Left lung (tissue), 10 donors: ENCODE measurements around the gene PAEP. TPM values are rescaled to one million over a fixed set of nuclear protein-coding genes. Genes with fewer than 3 reads are reported as not detected.

Source experiments
- ATAC-seq: fragments of 200-7000 bp; cut with Tn5 transposase; one replicate; pipeline ENCODE4 v1.9.1; 2020; ENCODE audit warnings: moderate library complexity
- DNase-seq, 4 donors: peaks; one replicate each; pipeline ENCODE4 v3.0.0-alpha.2; 2013 to 2020
- H3K27ac ChIP-seq, 2 donors: fragments of 200-600 bp; sonication (generic) in 1 of 2; one replicate each; pipeline versions ENCODE4 v1.5.0 to v1.8.0; 2020 to 2021
- H3K27me3 ChIP-seq, 2 donors: fragments of 200-600 bp; sonication (generic) in 1 of 2; one replicate each; pipeline versions ENCODE4 v1.5.0 to v1.8.0; 2020 to 2021
- H3K36me3 ChIP-seq, 2 donors: fragments of 200-600 bp; sonication (generic) in 1 of 2; one replicate each; pipeline versions ENCODE4 v1.5.0 to v1.8.0; 2020 to 2021
- H3K4me1 ChIP-seq, 2 donors: fragments of 200-600 bp; one replicate each; pipeline ENCODE4 v1.8.0; 2021
- H3K4me3 ChIP-seq, 2 donors: fragments of 200-600 bp; sonication (generic) in 1 of 2; one replicate each; pipeline versions ENCODE4 v1.5.0 to v1.8.0; 2020 to 2021; ENCODE audit warnings: mild to moderate bottlenecking in 1 of 2
- H3K9me3 ChIP-seq, 2 donors: fragments of 200-600 bp; sonication (generic) in 1 of 2; one replicate each; pipeline versions ENCODE4 v1.5.0 to v1.8.0; 2020 to 2021
- CTCF ChIP-seq, 2 donors: fragments of 200-600 bp; sonication (generic) in 1 of 2; IDR thresholded peaks; one replicate each; pipeline versions ENCODE4 v1.5.0 to v1.8.0; 2021; ENCODE audit warnings: antibody characterized with exemption in 2 of 2
- intact Hi-C, 2 donors: fragments of 100-400 bp; cut with DNase I; formaldehyde crosslinking; loops; one replicate each; pipeline versions ENCODE4 v1.11.2 to v1.14.2; 2022
- polyA plus RNA-seq, 6 donors: library from polyadenylated mRNA; unstranded; fragments of 120-200 nt; gene quantifications; one replicate each; pipeline ENCODE4 v1.2.1, GENCODE V29; 2013; ENCODE audit not compliant: insufficient read length in 6 of 6
- total RNA-seq, 2 donors: library from RNA; stranded (reverse); fragmentation: NEBNext Ultra II Directional; extraction: Animal tissue kit (Norgen Biotek cat#: 25700); gene quantifications; one replicate each; pipeline ENCODE4 v1.2.1, GENCODE V29; 2021
- donor health status: DM: no; HTN: yes; CAD: no.
- donor health status: DM: no; HTN: no; CAD: no.

The PAEP gene
- total and polyA plus RNA-seq, 8 donors = 0.39 to 4.2 TPM; not detected in 6

GRCh38 chr9:135514342-135515082, 47.0 kb upstream of the PAEP start:
- intact Hi-C loops = no loop called here
- Histone ChIP-seq H3K4me3 (no peak overlapping the region), H3K27me3 (peaks cover 0 to 31% of the 10 kb centered on the region in 2 donors), H3K36me3 (no peaks in the 10 kb centered on the region), H3K9me3 (no peaks in the 10 kb centered on the region), H3K27ac (no peak overlapping the region), H3K4me1 (no peaks in the 10 kb centered on the region)
- ATAC-seq (no peak), DNase-seq (peak in 1 of 4 donors; percentile 46)
- TF ChIP-seq CTCF (IDR thresholded peaks at IDR 0.05) = no peak

- Histone ChIP-seq H3K27me3 (peaks cover 0 to 31% of the 10 kb centered on the region in 2 donors), H3K4me3 (no peak overlapping the region), H3K27ac (no peak overlapping the region), H3K36me3 (no peaks in the 10 kb centered on the region), H3K4me1 (no peaks in the 10 kb centered on the region), H3K9me3 (no peaks in the 10 kb centered on the region)
- intact Hi-C loops = no loop called here
- no peak for ATAC-seq
- DNase-seq = peak in 1 of 4 donors; percentile 72
- TF ChIP-seq CTCF (IDR thresholded peaks at IDR 0.05) = no peak
Measured at GRCh38 chr9:135515083-135515951, 46.2 kb upstream of the PAEP start.

DNA sequence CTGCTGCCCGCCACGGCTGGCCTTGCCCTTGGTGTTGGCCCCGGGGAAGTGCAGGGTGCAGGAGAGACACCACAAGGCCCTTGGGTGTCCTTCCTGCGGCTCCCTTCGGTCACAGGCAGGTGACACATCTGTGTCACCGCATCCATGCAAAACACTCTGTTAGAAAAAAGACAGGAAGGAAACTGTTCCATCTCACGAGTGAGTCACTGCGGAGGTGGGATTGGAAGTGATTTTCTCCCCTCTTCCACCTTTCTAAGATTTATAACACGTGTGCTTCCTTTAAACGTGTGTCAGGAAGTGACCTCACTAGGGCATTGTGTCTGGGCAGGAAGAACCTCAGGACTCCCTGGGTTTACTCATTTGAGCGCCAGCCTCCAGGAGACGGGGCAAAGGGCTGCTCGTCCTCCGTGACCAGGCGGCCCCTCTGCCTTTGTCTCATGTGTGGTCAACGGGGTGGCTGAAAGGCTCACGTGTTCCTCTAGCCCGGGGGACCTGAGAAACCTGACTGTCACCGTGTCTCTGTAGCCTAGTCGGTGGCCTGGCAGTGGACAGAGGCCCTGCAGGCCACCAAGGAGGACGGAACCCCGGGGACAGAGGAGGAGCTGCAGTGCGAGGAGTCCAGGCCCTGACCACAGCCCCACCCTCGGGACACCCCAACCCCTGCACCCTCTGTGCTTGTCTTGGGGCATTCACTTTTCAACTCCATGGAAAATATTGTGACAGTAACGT, 45.3 kb upstream of the PAEP start:
- Histone ChIP-seq H3K4me3 (no peak overlapping the region), H3K4me1 (no peaks in the 10 kb centered on the region), H3K36me3 (no peaks in the 10 kb centered on the region), H3K27me3 (peaks cover 0 to 33% of the 10 kb centered on the region in 2 donors), H3K27ac (no peak overlapping the region), H3K9me3 (no peaks in the 10 kb centered on the region)
- TF ChIP-seq CTCF (IDR thresholded peaks at IDR 0.05) = no peak
- intact Hi-C loops = no loop called here
- DNase-seq (peak in 1 of 4 donors; percentile 49), ATAC-seq (no peak)

DNA sequence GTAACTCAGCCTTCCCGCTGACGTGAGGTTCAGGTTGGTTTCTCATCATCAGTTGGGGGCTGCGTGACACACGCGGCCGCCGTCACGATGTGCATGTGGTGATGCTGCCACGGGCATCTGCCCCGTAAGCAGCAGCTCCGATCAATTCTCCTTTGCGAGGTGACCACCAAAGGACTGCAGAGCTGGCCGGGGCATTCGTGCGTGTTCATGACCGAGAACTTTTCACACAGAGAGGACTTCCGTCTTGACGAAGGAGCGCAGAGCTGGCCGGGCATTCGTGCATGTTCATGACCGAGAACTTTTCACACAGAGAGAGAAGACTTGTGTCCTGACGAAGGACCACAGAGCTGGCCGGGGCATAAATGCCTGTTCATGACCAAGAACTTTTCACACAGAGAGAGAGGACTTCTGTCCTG, 44.1 kb upstream of the PAEP start:
- H3K4me3 ChIP-seq = no peak overlapping the region
- no peak for TF ChIP-seq CTCF (IDR thresholded peaks at IDR 0.05)
- H3K27ac ChIP-seq = no peak overlapping the region
- intact Hi-C loops = no loop called here
- H3K36me3 ChIP-seq = no peaks in the 10 kb centered on the region
- H3K27me3 ChIP-seq = peaks cover 0 to 42% of the 10 kb centered on the region in 2 donors
- no peaks in the 10 kb centered on the region for H3K4me1 ChIP-seq
- H3K9me3 ChIP-seq = no peaks in the 10 kb centered on the region
- DNase-seq (peak in 1 of 4 donors; percentile 72), ATAC-seq (no peak)
